ENCODE measurements around the gene DCTN3.

Gene DCTN3

GRCh38 chr9:34592895-34593601, 27.2 kb downstream of the DCTN3 start:
- Histone ChIP-seq H2BK120ac (ENCODE audit: low read depth, low read length) (no peak overlapping the region), H2BK12ac (ENCODE audit: low read length in 2 of 2) (no peak overlapping the region), H3K9ac (ENCODE audit: low read length) (no peak overlapping the region), H3K18ac (ENCODE audit: low read depth in 1 of 2, low read length in 2 of 2) (no peak overlapping the region), H3K27me3 (ENCODE audit: control insufficient read depth in 1 of 2, insufficient read depth in 1 of 2, low read length in 2 of 2) (peaks cover 79 to 84% of the 10 kb centered on the region in 2 experiments), H3K23ac (ENCODE audit: low read length in 2 of 2) (peak overlapping the region in 1 of 2 experiments; percentile 38), H3K4me2 (ENCODE audit: low read length, poor library complexity, severe bottlenecking) (no peak overlapping the region), H3K14ac (ENCODE audit: low read length in 2 of 2) (no peak overlapping the region), H2AK5ac (ENCODE audit: low read length, severe bottlenecking) (no peak overlapping the region), H2BK15ac (ENCODE audit: low read depth, poor library complexity, severe bottlenecking) (no peak overlapping the region), H4K8ac (ENCODE audit: low read length) (no peak overlapping the region), H2AFZ (ENCODE audit: low read depth, low read length) (no peak overlapping the region), H3K4me1 (ENCODE audit: control insufficient read depth, insufficient read depth, low read depth, low read length) (peaks cover 29% of the 10 kb centered on the region), H3K4ac (ENCODE audit: low read depth in 1 of 2, low read length in 2 of 2) (no peak overlapping the region), H3K9me3 (ENCODE audit: control insufficient read depth, low read length) (no peaks in the 10 kb centered on the region), H2BK5ac (ENCODE audit: low read depth, low read length, poor library complexity, severe bottlenecking) (no peak overlapping the region), H3K4me3 (ENCODE audit: insufficient read depth in 1 of 2, low read depth in 1 of 2, low read length in 2 of 2) (no peak overlapping the region), H3K79me1 (replicated peaks; ENCODE audit: low read length, poor library complexity, severe bottlenecking) (no peaks in the 10 kb centered on the region), H3K36me3 (ENCODE audit: control insufficient read depth in 1 of 2, insufficient read depth in 2 of 2, low read depth in 1 of 2, low read length in 2 of 2) (no peaks in the 10 kb centered on the region), H4K91ac (ENCODE audit: low read length) (no peak overlapping the region), H3K27ac (ENCODE audit: low read length, poor library complexity, severe bottlenecking) (no peak overlapping the region)
- DNase-seq: no peak
- 13% methylated on average over 20 of the region's 26 CpGs for WGBS

DNA sequence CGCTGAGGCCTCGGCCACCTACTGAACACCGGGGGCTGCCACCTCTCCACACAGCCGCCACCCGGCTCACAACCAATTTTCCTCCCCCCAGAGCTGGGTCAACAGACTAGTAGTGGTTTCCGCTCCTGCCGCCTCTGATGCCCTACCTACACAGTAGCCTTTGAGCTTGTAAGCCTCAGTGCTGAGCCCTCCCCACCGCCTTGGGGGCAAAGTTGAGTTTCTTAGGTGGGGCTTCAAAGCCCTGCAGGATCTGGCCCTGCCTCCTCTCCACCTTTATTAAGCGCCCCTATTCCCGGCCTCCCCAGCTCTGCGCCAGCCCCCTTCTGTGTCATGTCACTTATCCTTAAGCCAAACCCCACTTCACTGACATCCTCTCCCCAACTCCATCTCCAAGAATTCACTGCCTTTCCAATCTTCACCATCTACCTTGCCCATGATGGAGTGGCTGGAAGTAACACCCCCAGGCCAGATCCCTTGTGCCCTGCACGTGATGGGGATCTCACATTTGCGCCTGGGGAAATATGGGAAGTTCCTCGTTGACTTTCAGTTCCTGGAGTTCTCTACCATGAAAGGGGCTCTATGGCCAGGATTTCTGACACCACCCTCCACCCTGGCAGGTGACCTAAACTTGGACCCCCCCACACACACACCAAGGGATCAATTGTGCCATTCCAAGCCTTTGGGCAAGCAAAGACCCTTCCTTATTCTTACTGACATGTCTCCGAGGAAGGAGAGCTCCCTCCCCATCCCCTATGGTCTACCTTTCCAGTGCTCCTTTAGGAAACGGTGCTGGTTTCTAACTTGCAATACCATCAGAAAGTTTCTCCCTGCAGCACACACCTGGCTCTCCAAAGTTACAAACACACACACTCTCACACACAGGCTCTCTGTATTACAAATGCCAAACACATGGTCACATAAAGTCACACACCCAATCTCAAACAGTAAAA, 28.1 kb downstream of the DCTN3 start:
- Histone ChIP-seq H4K8ac (ENCODE audit: low read length) (no peak overlapping the region), H3K23ac (ENCODE audit: low read length in 2 of 2) (peak overlapping the region in 1 of 2 experiments; percentile 14), H3K4me1 (ENCODE audit: control insufficient read depth, insufficient read depth, low read depth, low read length) (peaks cover 29% of the 10 kb centered on the region), H3K27ac (ENCODE audit: low read length, poor library complexity, severe bottlenecking) (no peak overlapping the region), H3K9me3 (ENCODE audit: control insufficient read depth, low read length) (no peaks in the 10 kb centered on the region), H3K4me2 (ENCODE audit: low read length, poor library complexity, severe bottlenecking) (no peak overlapping the region), H4K91ac (ENCODE audit: low read length) (no peak overlapping the region), H2AK5ac (ENCODE audit: low read length, severe bottlenecking) (no peak overlapping the region), H3K79me1 (replicated peaks; ENCODE audit: low read length, poor library complexity, severe bottlenecking) (no peaks in the 10 kb centered on the region), H2BK15ac (ENCODE audit: low read depth, poor library complexity, severe bottlenecking) (peak overlapping the region; percentile 12), H2AFZ (ENCODE audit: low read depth, low read length) (no peak overlapping the region), H3K14ac (ENCODE audit: low read length in 2 of 2) (no peak overlapping the region), H3K36me3 (ENCODE audit: control insufficient read depth in 1 of 2, insufficient read depth in 2 of 2, low read depth in 1 of 2, low read length in 2 of 2) (no peaks in the 10 kb centered on the region), H3K18ac (ENCODE audit: low read depth in 1 of 2, low read length in 2 of 2) (no peak overlapping the region), H3K9ac (ENCODE audit: low read length) (no peak overlapping the region), H3K4ac (ENCODE audit: low read depth in 1 of 2, low read length in 2 of 2) (no peak overlapping the region), H3K27me3 (ENCODE audit: control insufficient read depth in 1 of 2, insufficient read depth in 1 of 2, low read length in 2 of 2) (peaks cover 84 to 86% of the 10 kb centered on the region in 2 experiments), H2BK120ac (ENCODE audit: low read depth, low read length) (no peak overlapping the region), H3K4me3 (ENCODE audit: insufficient read depth in 1 of 2, low read depth in 1 of 2, low read length in 2 of 2) (no peak overlapping the region), H2BK5ac (ENCODE audit: low read depth, low read length, poor library complexity, severe bottlenecking) (no peak overlapping the region), H2BK12ac (ENCODE audit: low read length in 2 of 2) (no peak overlapping the region)
- WGBS: 15% methylated on average over 16 of the region's 16 CpGs
- DNase-seq: no peak

GRCh38 chr9:34591248-34591916, 28.9 kb downstream of the DCTN3 start:
- Histone ChIP-seq H3K4me1 (ENCODE audit: control insufficient read depth, insufficient read depth, low read depth, low read length) (peaks cover 29% of the 10 kb centered on the region), H3K27me3 (ENCODE audit: control insufficient read depth in 1 of 2, insufficient read depth in 1 of 2, low read length in 2 of 2) (peaks cover 84 to 86% of the 10 kb centered on the region in 2 experiments), H3K4me3 (ENCODE audit: insufficient read depth in 1 of 2, low read depth in 1 of 2, low read length in 2 of 2) (peak overlapping the region; percentile 30 to 68), H3K4ac (ENCODE audit: low read depth in 1 of 2, low read length in 2 of 2) (no peak overlapping the region), H2AK5ac (ENCODE audit: low read length, severe bottlenecking) (no peak overlapping the region), H2AFZ (ENCODE audit: low read depth, low read length) (peak overlapping the region; percentile 3), H3K9me3 (ENCODE audit: control insufficient read depth, low read length) (no peaks in the 10 kb centered on the region), H3K4me2 (ENCODE audit: low read length, poor library complexity, severe bottlenecking) (peak overlapping the region; percentile 35), H3K18ac (ENCODE audit: low read depth in 1 of 2, low read length in 2 of 2) (no peak overlapping the region), H2BK5ac (ENCODE audit: low read depth, low read length, poor library complexity, severe bottlenecking) (no peak overlapping the region), H3K9ac (ENCODE audit: low read length) (no peak overlapping the region), H4K91ac (ENCODE audit: low read length) (no peak overlapping the region), H3K79me1 (replicated peaks; ENCODE audit: low read length, poor library complexity, severe bottlenecking) (no peaks in the 10 kb centered on the region), H2BK120ac (ENCODE audit: low read depth, low read length) (no peak overlapping the region), H2BK15ac (ENCODE audit: low read depth, poor library complexity, severe bottlenecking) (no peak overlapping the region), H2BK12ac (ENCODE audit: low read length in 2 of 2) (no peak overlapping the region), H3K27ac (ENCODE audit: low read length, poor library complexity, severe bottlenecking) (no peak overlapping the region), H4K8ac (ENCODE audit: low read length) (no peak overlapping the region), H3K23ac (ENCODE audit: low read length in 2 of 2) (no peak overlapping the region), H3K36me3 (ENCODE audit: control insufficient read depth in 1 of 2, insufficient read depth in 2 of 2, low read depth in 1 of 2, low read length in 2 of 2) (no peaks in the 10 kb centered on the region), H3K14ac (ENCODE audit: low read length in 2 of 2) (no peak overlapping the region)
- peak; percentile 77 for DNase-seq
- 1% methylated on average over 50 of the region's 60 CpGs for WGBS
